Activated CD4-positive, alpha-beta T cell treated with anti-CD3 and anti-CD28 coated beads for 48 hours (primary cell): ENCODE measurements around the gene GNAT3.

Experiments
- DNase-seq: peaks from one replicate; pipeline ENCODE4 v3.0.0-alpha.2; 2020

GNAT3 gene

DNA sequence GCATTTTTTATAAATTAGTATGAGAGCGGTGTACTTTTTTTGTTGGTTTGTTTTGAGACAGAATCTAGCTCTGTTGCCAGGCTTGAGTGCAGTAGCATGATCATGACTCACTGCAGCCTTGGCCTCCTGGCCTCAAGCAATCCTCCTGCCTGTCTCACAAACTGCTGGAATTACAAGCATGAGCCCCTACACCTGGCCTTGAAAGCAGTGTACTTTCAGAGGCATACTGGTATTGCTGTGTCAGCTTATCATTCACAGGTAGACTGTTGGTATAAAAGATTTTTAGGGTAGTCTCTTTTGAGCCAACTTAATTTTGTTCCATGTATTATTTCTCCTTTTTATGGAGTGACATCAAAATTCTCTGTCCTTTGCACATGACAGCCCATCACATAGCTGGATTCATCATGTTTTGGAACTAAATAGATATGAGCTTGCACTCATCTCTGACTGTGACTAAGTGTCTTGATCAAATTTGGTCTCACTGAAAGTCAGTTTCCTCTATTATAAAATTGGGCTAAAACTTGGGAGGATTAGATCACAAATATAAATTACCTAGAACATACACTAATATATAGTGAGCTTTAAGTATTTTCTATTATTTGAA is 12.4 kb downstream of the GNAT3 start:
- DNase-seq: no peak

DNA sequence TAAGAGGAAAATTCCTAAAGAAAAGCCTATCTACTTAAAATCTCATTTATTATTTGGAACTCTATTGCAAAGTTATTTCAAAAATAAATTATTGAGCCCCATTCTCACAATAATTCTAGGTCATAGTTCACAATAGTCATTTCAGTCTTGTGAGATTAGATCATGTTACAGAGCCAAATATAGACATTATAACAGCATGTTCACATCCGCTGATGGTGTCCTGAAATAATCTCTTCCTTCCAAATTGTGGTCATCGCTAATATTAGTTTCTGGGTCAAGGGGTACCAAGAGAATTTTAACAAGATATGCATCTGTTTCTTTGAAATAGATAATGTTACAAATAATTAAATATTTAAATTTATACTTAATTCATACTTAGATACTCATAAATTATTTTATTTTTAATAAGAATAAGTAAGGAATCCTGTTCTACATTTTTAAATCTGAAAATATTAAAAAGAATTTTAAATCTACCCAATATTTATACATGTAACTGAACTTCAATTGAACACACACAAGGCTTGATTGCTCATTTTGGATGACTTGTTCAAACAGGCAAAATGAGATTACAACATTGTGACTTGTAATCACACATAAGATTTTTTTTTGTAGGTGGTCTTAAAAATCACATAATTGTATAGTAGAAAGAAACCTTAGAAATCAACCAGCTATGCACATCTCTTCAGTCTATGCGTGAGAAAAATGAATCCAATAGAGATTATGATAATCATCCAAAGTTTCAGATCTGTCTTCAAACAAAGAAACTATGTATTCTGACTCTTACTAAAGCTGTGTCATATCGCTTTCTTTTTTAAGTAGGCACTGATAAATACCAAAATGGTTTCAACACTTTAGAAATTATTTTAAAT is 13.1 kb downstream of the GNAT3 start:
- DNase-seq: no peak

DNA sequence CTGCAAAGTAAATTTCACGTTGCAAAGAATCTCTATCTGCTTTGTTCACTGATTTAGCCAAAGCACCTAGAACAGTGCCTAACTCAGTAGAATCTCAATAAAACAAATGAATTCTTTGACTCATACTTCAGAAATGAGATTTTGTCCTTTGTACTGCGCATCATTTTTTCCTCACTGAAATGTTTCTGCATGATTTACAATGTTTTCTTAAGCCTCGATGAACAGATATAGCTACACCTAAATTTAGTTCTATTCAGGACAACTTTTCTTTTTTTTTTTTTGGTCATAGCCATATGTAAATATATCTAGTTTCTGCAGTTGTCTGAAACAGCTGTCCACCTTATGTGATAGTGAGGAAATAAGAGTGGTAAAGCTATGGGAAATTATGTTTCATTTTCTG is 15.3 kb downstream of the GNAT3 start:
- DNase-seq: no peak

DNA sequence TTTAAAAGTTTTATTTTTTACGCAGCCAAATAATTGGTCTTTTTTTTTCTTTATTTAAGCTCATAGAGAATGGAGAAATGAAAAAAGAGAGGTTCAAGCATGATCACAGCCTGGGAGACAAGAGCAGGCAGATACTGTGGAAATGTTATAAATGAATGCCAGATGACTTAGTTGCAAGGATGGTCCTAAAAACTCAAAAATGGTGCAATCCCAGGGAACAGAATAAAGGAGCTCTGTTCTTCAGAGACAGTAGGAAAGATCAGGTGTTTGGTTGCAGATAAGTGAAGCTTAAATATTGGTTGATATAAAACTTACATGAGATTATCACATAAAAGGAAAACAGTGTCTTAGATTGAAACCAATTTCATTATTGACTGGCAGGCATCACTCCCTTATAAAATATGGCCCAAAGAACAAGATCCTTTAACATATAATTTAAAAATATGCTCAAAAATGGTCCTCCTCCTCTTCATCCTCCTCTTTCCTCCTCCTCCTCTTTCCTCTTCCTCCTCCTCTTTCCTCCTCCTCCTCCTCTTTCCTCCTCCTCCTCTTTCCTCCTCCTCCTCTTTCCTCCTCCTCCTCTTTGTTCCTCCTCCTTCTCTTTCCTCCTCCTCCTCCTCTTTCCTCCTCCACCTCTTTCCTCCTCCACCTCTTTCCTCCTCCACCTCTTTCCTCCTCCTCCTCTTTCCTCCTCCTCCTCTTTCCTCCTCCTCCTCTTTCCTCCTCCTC is 18.6 kb downstream of the GNAT3 start:
- DNase-seq: no peak

DNA sequence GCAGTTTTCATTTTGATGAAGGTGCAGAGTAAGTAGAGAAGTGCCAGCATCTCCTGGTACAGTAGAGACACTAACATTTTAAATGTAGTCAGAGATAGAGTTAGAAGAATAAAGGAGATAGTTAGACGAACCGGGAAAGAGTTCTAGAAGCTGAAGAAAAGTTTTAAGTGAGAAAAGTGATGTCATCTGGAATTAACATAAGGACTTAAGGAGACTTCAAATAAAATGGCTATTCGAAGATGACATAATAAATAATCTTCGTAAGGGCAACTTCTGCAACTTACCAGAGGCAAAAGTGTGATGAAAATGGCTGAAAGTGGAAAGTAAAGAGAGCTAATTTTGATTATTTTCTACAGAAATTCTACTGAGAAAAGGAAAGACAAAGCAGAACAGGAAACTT is 20.4 kb downstream of the GNAT3 start:
- DNase-seq: no peak

DNA sequence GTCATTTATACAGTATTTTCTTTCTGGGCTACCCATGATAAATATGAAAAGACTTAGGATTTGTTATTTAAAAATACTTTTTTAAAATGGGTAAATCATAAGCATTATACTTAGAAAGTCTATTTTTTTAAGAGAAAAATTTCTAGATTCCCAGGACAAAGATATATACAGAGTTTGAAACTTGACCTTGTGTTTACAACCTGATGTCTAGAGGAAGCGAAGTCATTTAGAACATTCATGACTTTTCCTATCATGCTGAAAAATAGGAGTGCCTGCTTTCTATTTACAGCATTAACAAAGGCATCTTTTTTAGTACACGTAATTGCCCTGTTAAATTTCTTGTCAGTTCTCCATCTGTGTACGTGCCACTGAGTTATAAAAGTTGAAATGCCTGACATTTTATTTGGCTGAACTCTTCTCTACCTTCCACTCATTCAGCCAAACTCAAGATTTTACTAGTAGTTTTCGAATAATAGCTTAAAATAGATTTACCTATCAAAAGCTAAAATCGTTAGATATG is 23.0 kb downstream of the GNAT3 start:
- DNase-seq: no peak

DNA sequence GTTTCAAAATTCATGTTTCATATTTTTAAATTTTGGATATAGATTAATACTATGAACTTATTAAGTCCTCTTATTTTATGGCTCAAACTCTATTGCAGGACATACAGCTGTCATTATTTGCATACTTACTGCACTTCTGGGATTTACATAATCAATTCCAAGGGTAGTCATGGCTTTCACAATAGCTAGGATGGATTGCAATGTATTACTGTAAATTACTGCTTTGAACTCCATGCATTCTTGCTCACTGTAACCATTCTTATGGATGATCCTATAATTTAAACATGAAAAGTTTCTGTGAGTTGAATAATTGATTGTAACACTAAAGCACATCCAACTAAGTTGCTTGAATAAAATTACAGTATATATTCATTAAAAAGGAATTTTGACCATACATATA is 23.5 kb downstream of the GNAT3 start:
- DNase-seq: no peak

DNA sequence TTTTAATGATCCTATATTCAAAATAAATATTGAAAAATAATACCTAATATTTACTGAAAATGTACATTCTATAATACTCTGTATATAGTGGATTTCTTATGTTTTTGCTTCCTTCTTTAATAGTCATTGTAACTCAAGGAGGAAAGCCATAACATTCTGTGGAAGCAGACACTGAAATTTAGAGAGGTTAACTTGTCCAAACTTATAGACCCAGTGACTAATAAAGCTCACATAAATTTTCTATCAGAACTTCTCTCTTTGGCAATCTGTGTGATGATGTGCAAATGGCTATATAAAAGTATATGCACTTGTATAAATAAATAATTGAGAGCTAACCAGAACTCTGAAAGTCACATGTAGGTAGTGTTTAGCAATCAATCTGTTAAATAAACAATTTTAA is 26.1 kb downstream of the GNAT3 start:
- DNase-seq: no peak

DNA sequence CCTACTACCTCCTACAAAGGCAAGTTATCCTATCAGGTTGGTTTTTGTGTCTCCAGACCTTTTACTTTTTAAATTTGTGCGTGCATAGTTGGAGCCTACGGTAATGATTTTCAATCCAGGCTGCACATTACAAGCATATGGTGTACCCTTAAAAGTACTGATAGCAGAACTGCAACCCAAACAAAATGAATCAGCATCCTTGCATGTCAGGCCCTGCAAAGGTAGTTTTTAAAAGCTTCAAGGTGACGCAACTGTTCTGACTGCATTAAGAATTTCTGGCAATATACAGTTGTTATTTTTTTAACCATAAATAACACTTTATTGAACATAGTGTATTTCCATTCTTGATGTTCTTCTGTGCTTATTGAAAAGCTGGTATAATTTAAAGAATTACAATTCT is 28.9 kb downstream of the GNAT3 start:
- no peak for DNase-seq

DNA sequence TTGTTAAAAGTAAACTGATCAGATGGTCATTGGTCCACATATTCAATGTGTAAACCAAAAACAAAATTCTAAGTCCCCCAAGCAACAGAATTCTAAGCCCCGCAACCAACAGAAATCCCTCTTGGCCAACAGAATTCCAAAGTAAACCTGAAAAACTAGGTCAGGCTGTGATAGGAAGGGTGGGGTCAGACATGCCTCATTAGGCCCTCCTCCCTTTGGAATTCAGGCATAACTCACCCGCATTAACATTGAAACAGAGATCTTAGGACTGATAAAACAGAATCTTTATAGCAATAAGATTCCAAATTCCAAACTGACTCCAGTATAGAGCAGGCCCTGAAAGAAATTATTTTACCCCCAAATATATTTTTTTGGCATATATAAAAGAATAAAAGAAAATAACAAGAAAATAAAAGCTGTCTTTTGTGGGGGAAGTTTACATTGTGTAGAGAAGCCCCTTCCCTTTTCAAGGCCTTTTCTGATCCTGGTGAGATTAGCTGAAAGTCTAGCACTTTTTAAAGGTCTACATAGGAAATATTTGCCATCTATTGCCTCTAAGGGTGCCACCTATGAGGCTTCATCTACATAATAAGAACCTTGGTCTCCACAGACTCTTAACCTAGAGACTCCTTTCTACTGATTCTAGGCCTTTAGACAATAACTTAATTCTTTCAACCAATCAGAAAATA is 30.5 kb downstream of the GNAT3 start:
- DNase-seq: no peak

DNA sequence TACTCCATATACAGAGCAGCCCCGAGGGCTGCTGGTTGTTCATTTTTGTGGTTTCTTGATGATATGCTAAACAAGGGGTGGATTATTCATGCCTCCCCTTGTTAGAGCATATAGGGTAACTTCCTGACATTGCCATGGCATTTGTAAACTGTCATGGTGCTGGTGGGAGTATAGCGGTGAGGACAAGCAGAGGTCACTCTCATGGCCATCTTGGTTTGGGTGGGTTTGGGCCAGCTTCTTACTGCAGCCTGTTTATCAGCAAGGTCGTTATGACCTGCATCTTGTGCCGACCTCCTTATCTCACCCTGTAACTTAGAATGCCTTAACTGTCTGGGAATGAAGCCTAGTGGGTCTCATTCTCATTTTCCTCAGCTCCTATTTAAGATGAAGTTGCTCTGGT is 31.3 kb downstream of the GNAT3 start:
- no peak for DNase-seq

DNA sequence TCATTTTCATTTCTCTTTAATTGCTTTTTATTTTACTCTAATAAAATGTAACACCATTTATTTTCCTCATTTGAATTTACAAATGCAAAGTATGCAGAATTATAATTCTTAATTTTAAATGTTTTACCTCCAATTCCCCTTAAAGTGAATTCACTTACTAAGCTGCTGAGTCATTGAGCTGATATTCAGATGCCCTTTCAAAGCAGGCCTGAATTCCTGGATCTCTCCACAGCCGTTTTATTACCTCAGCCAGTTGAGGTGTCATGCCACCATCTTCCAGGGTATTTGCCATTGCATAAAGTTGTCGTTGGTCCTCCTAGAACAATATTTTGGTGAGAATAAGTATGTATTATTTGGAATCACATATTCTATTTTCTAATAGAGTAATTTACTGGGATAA is 33.2 kb downstream of the GNAT3 start:
- no peak for DNase-seq

DNA sequence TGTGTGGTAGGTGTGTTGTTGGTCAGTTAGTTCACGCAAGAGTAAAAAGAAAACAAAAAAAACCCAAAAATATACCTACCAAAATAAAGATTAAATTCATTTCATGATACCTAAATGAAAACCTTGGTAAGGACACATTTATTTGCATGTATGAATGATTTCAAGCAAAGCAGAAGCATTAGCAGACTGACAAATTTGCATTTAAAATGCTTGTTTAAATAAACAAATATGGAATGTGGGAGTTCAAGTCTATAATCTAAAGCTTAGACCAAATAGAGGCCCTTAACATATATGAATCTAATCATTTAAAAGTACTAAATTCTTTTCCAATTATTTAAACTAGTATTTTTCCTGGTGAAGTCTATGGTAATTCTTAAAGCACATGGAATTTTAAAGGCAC is 35.8 kb downstream of the GNAT3 start:
- no peak for DNase-seq

DNA sequence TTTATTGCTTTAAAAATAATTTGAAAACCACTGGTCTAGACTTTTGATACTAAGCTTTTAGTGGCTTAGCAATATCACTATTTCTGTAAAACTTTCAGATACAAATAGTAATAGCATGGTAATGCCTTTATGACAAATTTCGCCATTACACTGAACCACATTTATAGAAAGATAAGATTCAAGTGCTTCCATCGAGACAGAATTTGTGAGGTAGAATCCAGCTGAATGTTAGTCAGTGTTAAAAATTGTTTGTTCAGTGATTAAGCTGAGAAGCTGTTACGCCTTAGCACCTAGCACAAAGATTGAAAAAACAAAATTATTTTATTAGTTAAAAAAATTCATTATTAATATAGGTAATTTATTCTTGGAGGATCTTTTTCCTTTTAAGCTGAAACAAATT is 36.5 kb downstream of the GNAT3 start:
- no peak for DNase-seq

DNA sequence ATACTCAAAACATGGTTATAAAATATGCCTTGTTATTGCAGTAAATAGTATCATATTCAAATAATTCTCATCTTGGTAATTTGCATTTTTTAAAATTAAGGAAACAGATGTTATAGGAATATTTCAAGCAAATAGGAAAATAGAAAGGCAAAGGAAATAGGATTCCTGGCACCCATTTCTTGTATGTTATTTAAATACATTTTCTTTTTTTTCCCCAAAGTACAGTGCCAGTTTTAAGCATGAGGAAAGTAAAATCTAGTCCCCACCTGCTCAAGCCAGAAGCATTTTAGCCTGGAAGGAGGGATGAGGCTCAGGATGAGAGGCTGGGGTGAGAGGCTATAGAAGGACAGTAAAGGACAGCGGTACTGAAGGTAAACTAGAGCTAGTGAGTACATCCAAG is 38.1 kb downstream of the GNAT3 start:
- DNase-seq: no peak

DNA sequence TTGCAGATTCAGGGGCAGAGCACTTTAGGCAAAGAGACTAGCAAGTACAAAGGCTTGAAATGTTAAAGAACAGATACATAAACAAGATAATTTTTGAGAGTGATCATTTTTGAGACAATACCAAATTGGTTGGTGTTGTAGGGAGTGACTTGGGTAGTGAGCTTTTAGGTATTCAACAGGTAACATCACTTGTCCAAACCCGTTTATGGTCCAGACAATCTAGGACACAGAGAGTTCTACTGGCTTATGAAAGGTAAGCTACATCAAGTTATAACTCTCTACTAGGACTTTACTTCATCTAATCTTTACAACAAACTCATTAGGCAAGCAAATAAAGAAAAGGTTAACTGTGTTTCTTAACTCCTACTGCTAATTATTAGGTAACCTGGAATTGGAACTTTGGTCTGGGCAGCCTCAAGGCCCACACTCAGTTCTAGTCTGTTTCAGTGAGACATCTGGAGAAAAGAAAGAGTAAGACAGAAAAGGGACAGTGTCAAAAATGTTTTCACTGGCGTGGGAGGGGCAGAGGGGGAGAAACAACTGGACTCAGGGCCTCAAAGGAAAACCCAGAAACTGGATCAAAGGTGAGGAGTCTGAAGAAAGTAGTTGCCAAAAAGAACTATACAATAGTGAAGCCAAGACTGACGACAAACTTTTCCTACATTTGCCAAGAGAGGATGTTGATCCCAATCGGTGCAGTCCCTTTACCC is 39.2 kb downstream of the GNAT3 start:
- no peak for DNase-seq

DNA sequence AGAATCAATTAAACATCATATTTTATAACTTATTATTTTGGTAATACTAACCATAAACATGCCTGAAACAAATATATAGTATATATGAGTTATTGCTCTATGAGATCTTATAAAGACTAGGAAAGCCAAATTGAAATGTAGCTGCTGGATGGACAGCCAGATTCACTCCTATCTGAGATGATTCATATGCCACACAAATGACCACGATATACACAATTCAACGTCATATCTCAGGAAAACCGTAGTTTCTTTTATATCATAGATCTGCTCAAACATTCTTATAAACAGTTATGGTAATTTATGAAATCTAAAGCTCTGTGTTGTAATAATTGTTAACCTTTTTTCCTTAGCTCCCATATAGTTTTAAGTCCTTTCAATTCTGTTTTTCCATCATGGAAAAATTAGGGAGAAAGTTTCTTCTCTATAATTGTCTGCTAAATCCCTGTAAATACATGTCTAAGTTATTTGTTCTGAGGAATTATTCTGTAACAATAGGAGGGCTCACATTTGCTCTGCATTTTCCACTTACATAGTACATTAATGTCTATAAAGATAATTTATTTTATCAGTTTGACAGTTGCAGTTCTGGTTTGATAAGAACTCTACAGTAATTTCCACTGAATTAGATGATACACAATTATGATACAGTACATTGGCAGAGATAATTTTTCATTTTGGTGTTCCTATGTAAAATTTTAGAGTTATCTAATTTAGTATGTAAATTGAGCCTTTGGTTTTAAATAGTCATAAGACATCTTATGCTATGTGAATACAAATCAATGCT is 42.7 kb downstream of the GNAT3 start:
- no peak for DNase-seq

DNA sequence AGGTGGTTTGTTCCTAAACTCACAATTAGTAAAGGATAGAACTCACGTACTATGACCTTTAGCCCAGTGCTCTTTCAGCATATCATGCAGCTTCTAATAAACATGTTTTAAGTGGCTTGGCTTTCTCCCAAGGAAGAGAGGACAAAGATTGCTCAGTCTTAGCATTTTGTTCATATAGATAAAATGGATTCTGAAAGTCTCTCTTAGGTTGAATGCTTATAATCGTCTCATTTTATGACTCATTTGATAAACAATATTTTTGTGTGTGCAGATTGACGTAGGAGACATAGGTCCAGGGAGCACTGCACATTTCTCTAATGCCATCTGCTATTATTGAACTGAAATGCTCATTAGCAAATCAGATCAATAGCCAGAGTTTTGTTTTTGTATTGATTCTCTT is 44.8 kb downstream of the GNAT3 start:
- no peak for DNase-seq

DNA sequence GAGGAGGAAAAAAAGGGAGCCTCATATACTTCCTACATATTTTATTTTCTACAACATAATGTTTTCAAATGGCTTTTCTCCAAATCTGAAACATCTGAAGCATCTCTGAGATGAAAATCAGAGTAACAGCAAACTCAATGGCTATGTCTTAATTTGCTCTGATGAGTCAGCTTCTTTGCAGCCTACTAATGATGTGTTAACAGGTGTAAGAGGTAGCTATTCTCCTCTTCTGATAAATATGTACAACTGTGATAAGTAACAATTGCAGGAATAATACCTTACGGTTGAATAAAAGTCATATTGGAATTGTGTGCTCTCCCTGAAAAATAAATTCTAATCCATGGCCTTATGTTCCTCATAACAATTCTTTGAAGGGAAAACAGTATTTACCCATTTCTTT is 45.2 kb downstream of the GNAT3 start:
- no peak for DNase-seq

DNA sequence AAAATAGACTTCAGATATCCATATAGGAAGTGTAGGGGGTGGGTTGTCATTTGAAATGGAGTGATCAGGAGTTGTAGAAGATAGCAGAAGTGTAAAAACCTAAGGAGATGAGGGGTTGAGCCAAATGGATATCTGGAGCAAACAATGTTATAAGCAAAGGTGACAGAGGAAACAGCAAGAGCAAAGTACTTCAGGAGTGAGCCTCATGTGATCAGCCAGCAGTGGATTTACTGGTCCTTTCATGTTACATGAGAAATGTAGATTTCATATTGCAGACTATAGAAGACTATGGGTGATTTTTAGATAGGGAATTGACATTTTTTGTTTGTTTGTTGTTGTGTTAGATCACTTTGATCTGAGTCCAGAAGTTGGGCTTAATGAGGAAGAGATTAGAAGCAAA is 47.7 kb downstream of the GNAT3 start:
- no peak for DNase-seq

DNA sequence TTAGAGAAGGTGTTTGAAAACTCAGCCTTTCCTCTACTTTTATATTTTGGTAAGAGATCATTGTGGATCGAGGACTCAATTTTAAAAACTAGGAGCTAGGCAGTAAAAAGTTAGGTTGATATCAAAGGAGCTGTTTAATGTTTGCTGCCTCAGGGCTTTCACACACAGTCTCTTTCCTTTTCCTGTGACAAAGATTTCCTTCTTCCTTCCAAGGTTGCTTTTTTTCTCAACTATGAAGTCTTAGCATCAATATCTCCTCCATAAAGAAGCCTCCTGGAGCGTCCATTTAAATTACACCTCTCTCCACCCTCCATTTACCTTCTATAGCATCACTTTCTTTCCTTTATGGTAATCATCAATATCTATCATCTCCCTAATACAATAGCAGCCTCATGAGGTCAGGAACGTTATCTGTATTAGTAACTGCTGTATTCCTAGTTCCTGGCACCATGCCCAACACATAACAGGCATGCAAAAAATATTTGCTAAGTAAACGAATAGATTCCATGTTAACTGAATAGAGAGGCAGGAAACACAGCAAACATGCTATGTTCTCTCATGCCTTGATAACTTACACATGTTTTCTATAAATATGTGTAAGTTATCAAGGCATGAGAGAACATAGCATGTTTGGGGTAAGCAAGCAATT is 48.5 kb downstream of the GNAT3 start:
- DNase-seq: no peak
